SU-DHL-6 (cell line): ENCODE measurements around the gene ARL6IP5.
A peak's percentile ranks its signal among the peaks of the same experiment; 100 is the strongest.

Experiments
- H2AFZ ChIP-seq: fragments of 200-600 bp; sonication (generic); 2 replicates; pipeline ENCODE4 v1.6.1; 2014; ENCODE audit warnings: low read depth, mild to moderate bottlenecking, moderate library complexity, mixed read lengths, antibody characterized with exemption, low read length; ENCODE audit not compliant: severe bottlenecking
- H3F3A ChIP-seq: fragments of 200-600 bp; shearing (Covaris generic); 2 replicates; pipeline ENCODE4 v1.6.0; 2016; ENCODE audit warnings: antibody characterized with exemption, mild to moderate bottlenecking; ENCODE audit not compliant: insufficient read depth
- H3K27ac ChIP-seq: fragments of 200-600 bp; sonication (generic); 2 replicates; pipeline ENCODE4 v1.5.1; 2016; ENCODE audit warnings: low read depth, mild to moderate bottlenecking, low read length, moderate library complexity, mixed read lengths
- H3K27me3 ChIP-seq: fragments of 200-600 bp; sonication (generic), shearing (Covaris generic); 2 replicates; pipeline ENCODE4 v1.6.0; 2014; ENCODE audit warnings: mild to moderate bottlenecking, low read length
- H3K36me3 ChIP-seq: fragments of 200-600 bp; sonication (generic); 2 replicates; pipeline ENCODE4 v1.6.1; 2014; ENCODE audit warnings: mild to moderate bottlenecking, low read length, mixed read lengths
- H3K4me2 ChIP-seq: fragments of 300-600, 200-600 bp; shearing (Covaris generic), sonication (generic); 2 replicates; pipeline ENCODE4 v1.6.0; 2014; ENCODE audit warnings: low read length, low read depth, mild to moderate bottlenecking; ENCODE audit not compliant: poor library complexity, severe bottlenecking
- H3K4me3 ChIP-seq: fragments of 200-600 bp; sonication (generic); 2 replicates; pipeline ENCODE4 v1.5.1; 2014; ENCODE audit warnings: antibody characterized with exemption, low read length, mild to moderate bottlenecking, mixed read lengths; ENCODE audit not compliant: insufficient read depth, poor library complexity, severe bottlenecking
- H3K79me2 ChIP-seq: fragments of 200-600 bp; sonication (generic); 2 replicates; pipeline ENCODE4 v1.6.1; 2014; ENCODE audit warnings: mild to moderate bottlenecking, low read length, moderate library complexity; ENCODE audit not compliant: insufficient read depth
- H3K9ac ChIP-seq: fragments of 200-600 bp; sonication (generic); 2 replicates; pipeline ENCODE4 v1.7.0; 2014; ENCODE audit warnings: mild to moderate bottlenecking, low read length
- H3K9me2 ChIP-seq: fragments of 200-600 bp; sonication (generic); replicated peaks from 2 replicates; pipeline ENCODE4 v1.6.1; 2014; ENCODE audit warnings: low read length; ENCODE audit not compliant: insufficient read depth
- H3K9me3 ChIP-seq: fragments of 200-600 bp; sonication (generic); 2 replicates; pipeline ENCODE4 v1.6.1; 2014; ENCODE audit warnings: low read length, mixed read lengths; ENCODE audit not compliant: insufficient read depth
- H4K20me1 ChIP-seq: fragments of 200-600 bp; sonication (generic); 2 replicates; pipeline ENCODE4 v1.6.1; 2014; ENCODE audit warnings: low read depth, mild to moderate bottlenecking, antibody characterized with exemption, low read length, moderate library complexity, mixed read lengths
- EZH2phosphoT487 ChIP-seq: fragments of 200-600 bp; sonication (generic), shearing (Covaris generic); conservative IDR thresholded peaks from 2 replicates; pipeline ENCODE4 v1.6.1; 2018; ENCODE audit warnings: mild to moderate bottlenecking, antibody characterized with exemption, low read length, moderate library complexity, mixed read lengths
- TF ChIP-seq, protein P1 (sequence below): fragments of 200-600 bp; sonication (generic); IDR thresholded peaks from one replicate; pipeline ENCODE4 v1.5.1; 2017; ENCODE audit warnings: antibody characterized with exemption, mild to moderate bottlenecking, low read length, moderate library complexity; ENCODE audit not compliant: insufficient read depth, poor library complexity, severe bottlenecking

Gene ARL6IP5

DNA sequence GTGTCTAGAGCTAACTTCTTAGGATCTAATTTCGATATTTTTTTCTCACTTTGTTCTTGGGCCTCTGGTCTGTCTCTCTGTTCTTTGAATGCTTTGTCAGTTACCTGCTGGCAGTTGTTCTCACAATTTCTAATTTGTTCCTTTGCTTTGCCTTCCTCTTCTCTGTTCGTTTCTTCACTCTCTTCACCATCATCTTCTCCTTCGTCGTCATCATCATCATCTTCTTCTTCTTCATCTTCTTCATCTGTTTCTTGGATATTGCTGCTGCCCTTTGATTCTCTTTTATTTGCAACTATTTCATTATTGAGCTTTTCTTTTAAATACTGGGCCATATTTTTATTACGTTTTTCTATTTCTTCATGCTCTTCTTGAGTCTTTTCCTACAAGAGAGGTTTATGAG, 34.9 kb downstream of the ARL6IP5 start:
- no peaks in the 10 kb centered on the region for H3F3A ChIP-seq

GRCh38 chr3:69120879-69121464, 36.2 kb downstream of the ARL6IP5 start:
- H3K9me3 ChIP-seq: no peaks in the 10 kb centered on the region
- H3K79me2 ChIP-seq: no peaks in the 10 kb centered on the region
- H3K4me2 ChIP-seq: no peak overlapping the region
- no peaks in the 10 kb centered on the region for H3K36me3 ChIP-seq
- no peak overlapping the region for H2AFZ ChIP-seq
- no peaks in the 10 kb centered on the region for H3K27me3 ChIP-seq
- no peak for TF ChIP-seq EZH2phosphoT487
- TF ChIP-seq, protein P1, sequence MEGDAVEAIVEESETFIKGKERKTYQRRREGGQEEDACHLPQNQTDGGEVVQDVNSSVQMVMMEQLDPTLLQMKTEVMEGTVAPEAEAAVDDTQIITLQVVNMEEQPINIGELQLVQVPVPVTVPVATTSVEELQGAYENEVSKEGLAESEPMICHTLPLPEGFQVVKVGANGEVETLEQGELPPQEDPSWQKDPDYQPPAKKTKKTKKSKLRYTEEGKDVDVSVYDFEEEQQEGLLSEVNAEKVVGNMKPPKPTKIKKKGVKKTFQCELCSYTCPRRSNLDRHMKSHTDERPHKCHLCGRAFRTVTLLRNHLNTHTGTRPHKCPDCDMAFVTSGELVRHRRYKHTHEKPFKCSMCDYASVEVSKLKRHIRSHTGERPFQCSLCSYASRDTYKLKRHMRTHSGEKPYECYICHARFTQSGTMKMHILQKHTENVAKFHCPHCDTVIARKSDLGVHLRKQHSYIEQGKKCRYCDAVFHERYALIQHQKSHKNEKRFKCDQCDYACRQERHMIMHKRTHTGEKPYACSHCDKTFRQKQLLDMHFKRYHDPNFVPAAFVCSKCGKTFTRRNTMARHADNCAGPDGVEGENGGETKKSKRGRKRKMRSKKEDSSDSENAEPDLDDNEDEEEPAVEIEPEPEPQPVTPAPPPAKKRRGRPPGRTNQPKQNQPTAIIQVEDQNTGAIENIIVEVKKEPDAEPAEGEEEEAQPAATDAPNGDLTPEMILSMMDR: peak; percentile 63
- H4K20me1 ChIP-seq: no peaks in the 10 kb centered on the region
- H3F3A ChIP-seq: no peaks in the 10 kb centered on the region
- H3K27ac ChIP-seq: no peak overlapping the region
- no peaks in the 10 kb centered on the region for H3K9me2 ChIP-seq
- no peak overlapping the region for H3K4me3 ChIP-seq
- H3K9ac ChIP-seq: no peak overlapping the region

More for the DNA sequence above, 34.9 kb downstream of the ARL6IP5 start:
- H4K20me1 ChIP-seq: no peaks in the 10 kb centered on the region
- H3K9ac ChIP-seq: no peak overlapping the region
- no peaks in the 10 kb centered on the region for H3K9me3 ChIP-seq
- H3K79me2 ChIP-seq: no peaks in the 10 kb centered on the region
- H3K4me2 ChIP-seq: no peak overlapping the region
- H3K27ac ChIP-seq: no peak overlapping the region
- H3K9me2 ChIP-seq: no peaks in the 10 kb centered on the region
- TF ChIP-seq, protein P1: no peak
- no peak for TF ChIP-seq EZH2phosphoT487
- no peak overlapping the region for H2AFZ ChIP-seq
- H3K27me3 ChIP-seq: no peaks in the 10 kb centered on the region
- no peaks in the 10 kb centered on the region for H3K36me3 ChIP-seq
- H3K4me3 ChIP-seq: no peak overlapping the region

GRCh38 chr3:69121513-69121912, 36.8 kb downstream of the ARL6IP5 start:
- Histone ChIP-seq H3K4me2 (no peak overlapping the region), H3K4me3 (no peak overlapping the region), H3K9ac (no peak overlapping the region), H3K27ac (no peak overlapping the region), H3K9me2 (no peaks in the 10 kb centered on the region), H3K27me3 (no peaks in the 10 kb centered on the region), H2AFZ (no peak overlapping the region), H3F3A (no peaks in the 10 kb centered on the region), H3K79me2 (no peaks in the 10 kb centered on the region), H4K20me1 (no peaks in the 10 kb centered on the region), H3K36me3 (no peaks in the 10 kb centered on the region), H3K9me3 (no peaks in the 10 kb centered on the region)
- TF ChIP-seq, protein P1: no peak
- TF ChIP-seq EZH2phosphoT487: no peak
